ENCODE results near the gene FAM107B. TPM values are rescaled to one million over a fixed set of nuclear protein-coding genes. Genes with fewer than 3 reads are reported as not detected.
A peak's percentile ranks its signal among the peaks of the same experiment; 100 is the strongest.

Gene FAM107B
- total and polyA plus RNA-seq, 2 experiments from 2014 or later, result 11.0 to 17.6 TPM

DNA sequence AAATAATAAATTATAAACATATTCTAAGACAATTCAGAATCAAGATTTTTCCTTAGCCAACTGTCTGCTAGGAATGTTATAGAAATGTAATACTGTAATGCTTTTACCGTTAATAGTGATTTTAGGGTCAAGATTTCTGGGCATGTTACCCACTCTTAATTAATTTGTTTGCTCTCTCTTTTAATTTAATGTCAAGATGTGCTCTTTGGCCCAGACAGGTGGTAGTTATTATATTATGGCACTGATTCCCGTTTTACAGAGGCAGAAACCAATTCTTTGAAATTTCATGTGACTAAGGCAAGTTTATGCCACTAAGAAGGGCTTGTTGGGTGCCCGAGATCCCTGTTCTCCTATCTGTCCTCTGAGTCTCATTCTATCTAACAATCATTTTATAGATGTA is 959 bp upstream of the FAM107B start:
- Histone ChIP-seq H3K4me1 (ENCODE audit: insufficient read depth) (no peaks in the 10 kb centered on the region), H4K20me1 (replicated peaks; ENCODE audit: insufficient read depth) (no peaks in the 10 kb centered on the region), H3K4me3 (no peak overlapping the region), H3K4me2 (no peak overlapping the region), H3K27ac (ENCODE audit: low read depth) (no peak overlapping the region), H3K36me3 (ENCODE audit: insufficient read depth) (no peaks in the 10 kb centered on the region), H3K9me2 (ENCODE audit: insufficient read depth) (no peaks in the 10 kb centered on the region), H2AFZ (no peak overlapping the region), H3F3A (replicated peaks; ENCODE audit: low read depth) (no peaks in the 10 kb centered on the region), H3K79me2 (replicated peaks; ENCODE audit: insufficient read depth) (no peaks in the 10 kb centered on the region), H3K27me3 (ENCODE audit: insufficient read depth) (no peaks in the 10 kb centered on the region)
- H3K27me3 Mint-ChIP-seq (ENCODE audit: insufficient read depth, low read depth, poor library complexity), result peaks cover 7% of the 10 kb centered on the region
- H3K4me1 Mint-ChIP-seq, result 0 out of 3 replicates have a peak, but pooled peaks cover 3% of the 10 kb centered on the region
- no peak for ATAC-seq
- H3K9me3 Mint-ChIP-seq, result no peaks in the 10 kb centered on the region
- no peak overlapping the region for H3K27ac Mint-ChIP-seq
- TF ChIP-seq, protein P1, sequence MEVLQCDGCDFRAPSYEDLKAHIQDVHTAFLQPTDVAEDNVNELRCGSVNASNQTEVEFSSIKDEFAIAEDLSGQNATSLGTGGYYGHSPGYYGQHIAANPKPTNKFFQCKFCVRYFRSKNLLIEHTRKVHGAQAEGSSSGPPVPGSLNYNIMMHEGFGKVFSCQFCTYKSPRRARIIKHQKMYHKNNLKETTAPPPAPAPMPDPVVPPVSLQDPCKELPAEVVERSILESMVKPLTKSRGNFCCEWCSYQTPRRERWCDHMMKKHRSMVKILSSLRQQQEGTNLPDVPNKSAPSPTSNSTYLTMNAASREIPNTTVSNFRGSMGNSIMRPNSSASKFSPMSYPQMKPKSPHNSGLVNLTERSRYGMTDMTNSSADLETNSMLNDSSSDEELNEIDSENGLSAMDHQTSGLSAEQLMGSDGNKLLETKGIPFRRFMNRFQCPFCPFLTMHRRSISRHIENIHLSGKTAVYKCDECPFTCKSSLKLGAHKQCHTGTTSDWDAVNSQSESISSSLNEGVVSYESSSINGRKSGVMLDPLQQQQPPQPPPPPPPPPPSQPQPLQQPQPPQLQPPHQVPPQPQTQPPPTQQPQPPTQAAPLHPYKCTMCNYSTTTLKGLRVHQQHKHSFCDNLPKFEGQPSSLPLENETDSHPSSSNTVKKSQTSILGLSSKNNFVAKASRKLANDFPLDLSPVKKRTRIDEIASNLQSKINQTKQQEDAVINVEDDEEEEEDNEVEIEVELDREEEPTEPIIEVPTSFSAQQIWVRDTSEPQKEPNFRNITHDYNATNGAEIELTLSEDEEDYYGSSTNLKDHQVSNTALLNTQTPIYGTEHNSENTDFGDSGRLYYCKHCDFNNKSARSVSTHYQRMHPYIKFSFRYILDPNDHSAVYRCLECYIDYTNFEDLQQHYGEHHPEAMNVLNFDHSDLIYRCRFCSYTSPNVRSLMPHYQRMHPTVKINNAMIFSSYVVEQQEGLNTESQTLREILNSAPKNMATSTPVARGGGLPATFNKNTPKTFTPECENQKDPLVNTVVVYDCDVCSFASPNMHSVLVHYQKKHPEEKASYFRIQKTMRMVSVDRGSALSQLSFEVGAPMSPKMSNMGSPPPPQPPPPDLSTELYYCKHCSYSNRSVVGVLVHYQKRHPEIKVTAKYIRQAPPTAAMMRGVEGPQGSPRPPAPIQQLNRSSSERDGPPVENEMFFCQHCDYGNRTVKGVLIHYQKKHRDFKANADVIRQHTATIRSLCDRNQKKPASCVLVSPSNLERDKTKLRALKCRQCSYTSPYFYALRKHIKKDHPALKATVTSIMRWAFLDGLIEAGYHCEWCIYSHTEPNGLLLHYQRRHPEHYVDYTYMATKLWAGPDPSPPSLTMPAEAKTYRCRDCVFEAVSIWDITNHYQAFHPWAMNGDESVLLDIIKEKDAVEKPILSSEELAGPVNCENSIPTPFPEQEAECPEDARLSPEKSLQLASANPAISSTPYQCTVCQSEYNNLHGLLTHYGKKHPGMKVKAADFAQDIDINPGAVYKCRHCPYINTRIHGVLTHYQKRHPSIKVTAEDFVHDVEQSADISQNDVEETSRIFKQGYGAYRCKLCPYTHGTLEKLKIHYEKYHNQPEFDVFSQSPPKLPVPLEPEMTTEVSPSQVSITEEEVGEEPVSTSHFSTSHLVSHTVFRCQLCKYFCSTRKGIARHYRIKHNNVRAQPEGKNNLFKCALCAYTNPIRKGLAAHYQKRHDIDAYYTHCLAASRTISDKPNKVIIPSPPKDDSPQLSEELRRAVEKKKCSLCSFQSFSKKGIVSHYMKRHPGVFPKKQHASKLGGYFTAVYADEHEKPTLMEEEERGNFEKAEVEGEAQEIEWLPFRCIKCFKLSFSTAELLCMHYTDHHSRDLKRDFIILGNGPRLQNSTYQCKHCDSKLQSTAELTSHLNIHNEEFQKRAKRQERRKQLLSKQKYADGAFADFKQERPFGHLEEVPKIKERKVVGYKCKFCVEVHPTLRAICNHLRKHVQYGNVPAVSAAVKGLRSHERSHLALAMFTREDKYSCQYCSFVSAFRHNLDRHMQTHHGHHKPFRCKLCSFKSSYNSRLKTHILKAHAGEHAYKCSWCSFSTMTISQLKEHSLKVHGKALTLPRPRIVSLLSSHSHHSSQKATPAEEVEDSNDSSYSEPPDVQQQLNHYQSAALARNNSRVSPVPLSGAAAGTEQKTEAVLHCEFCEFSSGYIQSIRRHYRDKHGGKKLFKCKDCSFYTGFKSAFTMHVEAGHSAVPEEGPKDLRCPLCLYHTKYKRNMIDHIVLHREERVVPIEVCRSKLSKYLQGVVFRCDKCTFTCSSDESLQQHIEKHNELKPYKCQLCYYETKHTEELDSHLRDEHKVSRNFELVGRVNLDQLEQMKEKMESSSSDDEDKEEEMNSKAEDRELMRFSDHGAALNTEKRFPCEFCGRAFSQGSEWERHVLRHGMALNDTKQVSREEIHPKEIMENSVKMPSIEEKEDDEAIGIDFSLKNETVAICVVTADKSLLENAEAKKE (CRISPR knock-in tag; IDR thresholded peaks at IDR 0.05), result no peak
- DNase-seq (ENCODE audit: low spot score), result no peak
- H3K36me3 Mint-ChIP-seq (ENCODE audit: low read depth), result no peaks in the 10 kb centered on the region
- no peak overlapping the region for H3K4me3 Mint-ChIP-seq

DNA sequence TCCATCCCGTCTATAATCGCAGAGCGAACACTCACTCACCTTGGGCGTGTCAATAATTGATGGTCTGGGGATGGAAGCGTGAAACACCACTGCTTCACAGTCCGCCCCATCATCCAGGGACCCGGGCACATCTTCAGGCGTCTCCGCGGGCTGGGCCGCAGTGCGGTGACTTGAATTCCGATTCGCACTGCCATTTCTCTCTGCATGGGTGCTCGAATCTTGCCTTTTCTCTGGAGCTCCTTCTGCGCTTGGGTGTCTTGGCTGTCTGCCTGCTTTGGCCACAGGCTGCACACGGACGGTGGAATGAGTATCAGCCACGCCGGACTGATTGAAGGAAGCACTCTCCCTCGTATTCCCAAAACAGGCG is 500 bp downstream of the FAM107B start:
- Histone ChIP-seq H3K27ac (ENCODE audit: low read depth) (no peak overlapping the region), H3K4me1 (ENCODE audit: insufficient read depth) (no peaks in the 10 kb centered on the region), H4K20me1 (replicated peaks; ENCODE audit: insufficient read depth) (no peaks in the 10 kb centered on the region), H3K36me3 (ENCODE audit: insufficient read depth) (no peaks in the 10 kb centered on the region), H3K9me2 (ENCODE audit: insufficient read depth) (no peaks in the 10 kb centered on the region), H2AFZ (peak overlapping the region; percentile 63; the same call in 1 of the 2 replicates), H3K79me2 (replicated peaks; ENCODE audit: insufficient read depth) (no peaks in the 10 kb centered on the region), H3F3A (replicated peaks; ENCODE audit: low read depth) (no peaks in the 10 kb centered on the region), H3K4me2 (no peak overlapping the region), H3K27me3 (ENCODE audit: insufficient read depth) (no peaks in the 10 kb centered on the region), H3K4me3 (no peak overlapping the region)
- Mint-ChIP-seq H3K27ac (no peak overlapping the region), H3K27me3 (ENCODE audit: insufficient read depth, low read depth, poor library complexity) (peaks cover 7% of the 10 kb centered on the region), H3K9me3 (no peaks in the 10 kb centered on the region), H3K4me1 (0 out of 3 replicates have a peak, but pooled peaks cover 3% of the 10 kb centered on the region), H3K4me3 (no peak overlapping the region), H3K36me3 (ENCODE audit: low read depth) (no peaks in the 10 kb centered on the region)
- ATAC-seq (no peak), DNase-seq (ENCODE audit: low spot score) (no peak)
- no peak for TF ChIP-seq POLR2AphosphoS5 (IDR thresholded peaks at IDR 0.05; ENCODE audit: low read depth)
- TF ChIP-seq EZH2phosphoT487 (IDR thresholded peaks at IDR 0.05; ENCODE audit: unreplicated experiment), result no peak
- TF ChIP-seq NANOG (IDR thresholded peaks at IDR 0.05; ENCODE audit: borderline replicate concordance), result no peak
- TF ChIP-seq ZNF114 (CRISPR knock-in tag; IDR thresholded peaks at IDR 0.05), result no peak
- no peak for TF ChIP-seq ZNF331 (CRISPR knock-in tag; IDR thresholded peaks at IDR 0.05; ENCODE audit: low read depth)
- TF ChIP-seq, protein P2, sequence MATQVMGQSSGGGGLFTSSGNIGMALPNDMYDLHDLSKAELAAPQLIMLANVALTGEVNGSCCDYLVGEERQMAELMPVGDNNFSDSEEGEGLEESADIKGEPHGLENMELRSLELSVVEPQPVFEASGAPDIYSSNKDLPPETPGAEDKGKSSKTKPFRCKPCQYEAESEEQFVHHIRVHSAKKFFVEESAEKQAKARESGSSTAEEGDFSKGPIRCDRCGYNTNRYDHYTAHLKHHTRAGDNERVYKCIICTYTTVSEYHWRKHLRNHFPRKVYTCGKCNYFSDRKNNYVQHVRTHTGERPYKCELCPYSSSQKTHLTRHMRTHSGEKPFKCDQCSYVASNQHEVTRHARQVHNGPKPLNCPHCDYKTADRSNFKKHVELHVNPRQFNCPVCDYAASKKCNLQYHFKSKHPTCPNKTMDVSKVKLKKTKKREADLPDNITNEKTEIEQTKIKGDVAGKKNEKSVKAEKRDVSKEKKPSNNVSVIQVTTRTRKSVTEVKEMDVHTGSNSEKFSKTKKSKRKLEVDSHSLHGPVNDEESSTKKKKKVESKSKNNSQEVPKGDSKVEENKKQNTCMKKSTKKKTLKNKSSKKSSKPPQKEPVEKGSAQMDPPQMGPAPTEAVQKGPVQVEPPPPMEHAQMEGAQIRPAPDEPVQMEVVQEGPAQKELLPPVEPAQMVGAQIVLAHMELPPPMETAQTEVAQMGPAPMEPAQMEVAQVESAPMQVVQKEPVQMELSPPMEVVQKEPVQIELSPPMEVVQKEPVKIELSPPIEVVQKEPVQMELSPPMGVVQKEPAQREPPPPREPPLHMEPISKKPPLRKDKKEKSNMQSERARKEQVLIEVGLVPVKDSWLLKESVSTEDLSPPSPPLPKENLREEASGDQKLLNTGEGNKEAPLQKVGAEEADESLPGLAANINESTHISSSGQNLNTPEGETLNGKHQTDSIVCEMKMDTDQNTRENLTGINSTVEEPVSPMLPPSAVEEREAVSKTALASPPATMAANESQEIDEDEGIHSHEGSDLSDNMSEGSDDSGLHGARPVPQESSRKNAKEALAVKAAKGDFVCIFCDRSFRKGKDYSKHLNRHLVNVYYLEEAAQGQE (IDR thresholded peaks at IDR 0.05; ENCODE audit: unreplicated experiment), result no peak
- TF ChIP-seq, protein P3, sequence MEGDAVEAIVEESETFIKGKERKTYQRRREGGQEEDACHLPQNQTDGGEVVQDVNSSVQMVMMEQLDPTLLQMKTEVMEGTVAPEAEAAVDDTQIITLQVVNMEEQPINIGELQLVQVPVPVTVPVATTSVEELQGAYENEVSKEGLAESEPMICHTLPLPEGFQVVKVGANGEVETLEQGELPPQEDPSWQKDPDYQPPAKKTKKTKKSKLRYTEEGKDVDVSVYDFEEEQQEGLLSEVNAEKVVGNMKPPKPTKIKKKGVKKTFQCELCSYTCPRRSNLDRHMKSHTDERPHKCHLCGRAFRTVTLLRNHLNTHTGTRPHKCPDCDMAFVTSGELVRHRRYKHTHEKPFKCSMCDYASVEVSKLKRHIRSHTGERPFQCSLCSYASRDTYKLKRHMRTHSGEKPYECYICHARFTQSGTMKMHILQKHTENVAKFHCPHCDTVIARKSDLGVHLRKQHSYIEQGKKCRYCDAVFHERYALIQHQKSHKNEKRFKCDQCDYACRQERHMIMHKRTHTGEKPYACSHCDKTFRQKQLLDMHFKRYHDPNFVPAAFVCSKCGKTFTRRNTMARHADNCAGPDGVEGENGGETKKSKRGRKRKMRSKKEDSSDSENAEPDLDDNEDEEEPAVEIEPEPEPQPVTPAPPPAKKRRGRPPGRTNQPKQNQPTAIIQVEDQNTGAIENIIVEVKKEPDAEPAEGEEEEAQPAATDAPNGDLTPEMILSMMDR (conservative IDR thresholded peaks at IDR 0.05; ENCODE audit: low read depth in 2 of 2), result no peak
- TF ChIP-seq, protein P4, sequence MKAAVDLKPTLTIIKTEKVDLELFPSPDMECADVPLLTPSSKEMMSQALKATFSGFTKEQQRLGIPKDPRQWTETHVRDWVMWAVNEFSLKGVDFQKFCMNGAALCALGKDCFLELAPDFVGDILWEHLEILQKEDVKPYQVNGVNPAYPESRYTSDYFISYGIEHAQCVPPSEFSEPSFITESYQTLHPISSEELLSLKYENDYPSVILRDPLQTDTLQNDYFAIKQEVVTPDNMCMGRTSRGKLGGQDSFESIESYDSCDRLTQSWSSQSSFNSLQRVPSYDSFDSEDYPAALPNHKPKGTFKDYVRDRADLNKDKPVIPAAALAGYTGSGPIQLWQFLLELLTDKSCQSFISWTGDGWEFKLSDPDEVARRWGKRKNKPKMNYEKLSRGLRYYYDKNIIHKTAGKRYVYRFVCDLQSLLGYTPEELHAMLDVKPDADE (IDR thresholded peaks at IDR 0.05), result no peak
- TF ChIP-seq JUNB (IDR thresholded peaks at IDR 0.05; ENCODE audit: unreplicated experiment), result no peak

Data from GM23338 (cell line).